Caki2 (cell line): ENCODE data around the gene ARL3. TPM values are rescaled to one million over a fixed set of nuclear protein-coding genes. Genes with fewer than 3 reads are reported as not detected.
"Not testable (repeated sequence)": the region's sequence is repeated elsewhere in the genome, so short reads cannot be mapped to it uniquely, and the experiment has no call there.

Experiments used
- DNase-seq: peaks from one replicate; pipeline ENCODE4 v3.0.0-alpha.2; 2015; ENCODE audit warnings: low read depth
- in situ Hi-C: cut with HindIII; loops from 2 replicates; pipeline ENCODE4 v1.10.0; 2016; ENCODE audit warnings: low sequenced_read_pairs, low pct_unique_long_range_greater_than_20kb, mixed read lengths
- total RNA-seq: library from RNA; depleted of rRNA; stranded (reverse); fragments of >200 nt; shearing (Covaris generic); gene quantifications from 2 replicates; pipeline ENCODE4 v1.2.3, GENCODE V29; 2014; ENCODE audit warnings: low replicate concordance

ARL3 gene
- total RNA-seq, 1 experiment from 2014 or later = 14.3 TPM

DNA sequence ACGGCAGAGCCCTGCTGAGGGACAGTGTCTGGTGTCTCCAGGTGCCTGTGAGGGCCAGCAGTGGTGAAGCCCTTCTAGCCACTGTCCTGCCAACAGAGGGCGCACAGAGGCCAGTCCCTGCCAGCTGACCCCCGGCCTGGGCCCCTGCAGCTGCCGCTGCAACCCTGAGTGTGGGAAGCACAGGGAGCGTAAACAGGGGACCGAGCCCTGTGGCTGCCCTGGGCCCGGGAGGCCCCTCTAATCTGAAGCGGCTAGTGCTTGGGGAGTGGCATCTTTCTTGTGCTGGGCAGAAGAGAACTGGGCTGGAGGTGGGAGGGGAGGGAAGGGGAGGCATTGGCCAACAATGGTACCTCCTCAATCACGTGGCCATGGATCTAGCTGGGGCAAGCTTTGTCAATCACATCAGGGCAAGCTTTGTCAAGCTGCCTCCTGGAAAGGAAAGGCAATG, 35.3 kb downstream of the ARL3 start:
- DNase-seq = peak; percentile 77
- in situ Hi-C loops = no loop called here

DNA sequence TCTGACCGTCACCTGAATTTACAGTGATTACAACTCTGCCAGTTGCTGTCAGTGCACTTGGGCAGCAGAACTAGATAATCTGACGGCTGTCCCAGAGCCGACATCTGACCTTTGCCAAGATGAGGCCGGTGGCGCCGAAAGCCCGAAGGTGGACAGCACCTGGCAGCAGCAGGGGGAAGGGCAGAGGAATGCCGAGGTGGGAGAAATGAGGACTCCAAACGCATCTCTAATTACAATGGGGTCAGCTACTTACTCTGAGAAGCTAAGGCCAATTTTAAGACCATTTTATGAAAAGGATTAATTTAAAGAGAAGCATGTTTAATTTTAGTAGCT, 36.2 kb downstream of the ARL3 start:
- no peak for DNase-seq
- in situ Hi-C loops = no loop called here

DNA sequence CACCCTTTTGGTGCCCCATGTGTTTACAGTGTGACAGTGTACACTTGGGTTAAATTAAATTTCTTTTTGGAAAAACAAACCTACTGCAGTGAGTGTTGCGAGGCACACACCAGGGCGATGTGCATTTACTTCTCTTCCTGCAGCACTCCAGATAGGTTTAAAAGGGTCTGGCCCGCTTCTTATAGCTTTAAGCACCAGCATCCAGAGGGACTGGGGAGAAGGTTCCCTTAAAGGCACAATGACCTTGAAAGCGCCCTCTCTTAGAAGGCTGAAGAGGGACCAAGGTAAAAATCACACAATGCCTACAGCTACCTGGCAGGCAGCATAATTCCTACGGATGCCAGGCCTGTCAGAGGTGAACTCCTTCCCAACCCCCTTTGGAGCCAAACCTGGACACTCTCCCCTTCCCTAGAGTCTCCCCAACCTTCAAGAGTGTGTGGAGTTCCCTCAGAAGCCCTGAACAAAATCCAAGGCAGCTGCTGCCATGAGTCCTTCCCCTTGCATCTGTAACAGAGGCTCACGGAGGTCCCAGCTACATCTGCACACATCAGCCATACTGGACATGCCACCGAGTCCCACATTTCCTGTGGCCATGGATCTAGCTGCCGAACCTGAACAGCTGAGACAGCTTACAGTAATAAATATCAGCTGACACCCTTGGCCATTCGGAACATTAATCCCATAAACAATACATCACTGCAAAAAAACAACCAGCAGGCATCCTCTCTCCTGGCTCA, 36.7 kb downstream of the ARL3 start:
- no peak for DNase-seq
- in situ Hi-C loops = no loop called here

DNA sequence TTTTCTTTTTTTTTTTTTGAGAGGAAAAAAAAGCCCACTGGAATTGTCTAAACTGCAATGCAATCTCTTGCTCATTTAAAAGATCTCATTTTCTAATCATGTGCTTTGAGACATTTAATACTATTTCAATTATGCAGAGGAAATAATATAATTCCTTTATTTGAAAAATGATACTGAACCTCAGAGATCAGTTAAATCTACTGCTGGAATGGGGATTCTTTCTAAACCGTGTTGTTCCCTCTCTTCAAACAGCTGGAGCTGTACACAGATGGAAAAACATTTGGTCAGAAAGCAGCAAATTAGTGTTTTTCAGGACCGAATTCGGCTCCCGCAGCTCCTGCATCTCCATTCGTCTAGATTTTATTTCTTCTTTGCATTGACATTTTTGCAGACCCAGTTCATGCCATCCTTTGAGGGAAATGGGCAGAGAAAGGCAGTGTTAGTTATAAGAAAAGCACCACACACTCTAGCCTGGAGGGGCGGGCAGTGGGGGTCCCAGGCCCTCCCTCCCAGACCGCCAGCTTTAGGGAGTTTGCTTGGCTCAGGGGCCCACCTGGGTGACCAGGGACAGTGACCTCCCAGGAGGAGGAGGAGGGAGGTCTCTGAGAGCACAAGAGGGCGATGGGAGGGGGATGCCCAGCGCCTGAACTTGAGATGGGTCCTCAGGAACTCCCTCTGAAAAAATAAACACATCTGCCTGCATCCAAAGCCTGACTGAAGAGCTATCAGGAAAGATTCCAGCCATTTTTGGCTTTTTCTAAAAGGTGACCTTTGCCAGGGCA, 37.5 kb downstream of the ARL3 start:
- no peak for DNase-seq
- in situ Hi-C loops = no loop called here

DNA sequence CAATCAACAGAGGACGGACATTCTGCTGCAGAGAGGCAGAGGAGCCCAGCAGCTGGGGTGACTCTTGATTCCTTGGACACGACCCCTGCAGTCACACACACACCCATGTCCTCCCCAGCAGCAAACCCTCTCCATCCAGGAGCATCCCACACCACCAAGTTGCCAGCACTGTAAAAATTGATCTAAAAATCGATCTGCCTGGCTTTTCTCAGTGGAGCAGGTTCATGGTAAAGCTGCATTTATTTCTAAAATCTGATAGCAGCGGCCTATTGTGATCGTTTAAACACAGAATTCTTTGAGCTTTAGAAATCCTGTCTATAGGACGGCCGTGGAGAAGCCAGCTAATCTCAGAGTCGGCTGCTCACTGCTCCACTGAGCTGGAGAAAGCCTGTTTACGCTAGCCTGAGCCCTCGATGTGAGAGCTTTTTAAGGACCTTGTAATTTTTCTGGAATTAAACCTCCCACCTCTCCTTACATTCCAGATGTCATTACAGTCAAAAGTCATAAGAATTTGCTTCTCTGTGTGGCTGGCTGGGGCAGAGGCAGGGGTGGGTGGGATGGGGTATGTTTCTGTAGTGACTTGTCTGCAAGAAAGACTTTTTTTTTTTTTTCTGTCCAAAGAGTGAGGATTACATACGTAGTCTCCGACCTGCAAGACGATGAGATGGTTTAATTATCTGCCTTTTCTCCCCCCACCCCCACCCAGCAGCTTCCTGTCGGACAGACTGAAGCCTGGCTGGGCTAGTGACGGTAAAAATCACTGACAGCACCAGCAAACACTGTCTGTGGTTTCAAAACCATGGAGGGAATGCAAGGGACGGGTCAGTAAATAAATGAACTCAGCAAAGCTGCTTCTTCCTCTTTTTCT, 38.3 kb downstream of the ARL3 start:
- in situ Hi-C loops = no loop called here
- DNase-seq = peak; percentile 90

DNA sequence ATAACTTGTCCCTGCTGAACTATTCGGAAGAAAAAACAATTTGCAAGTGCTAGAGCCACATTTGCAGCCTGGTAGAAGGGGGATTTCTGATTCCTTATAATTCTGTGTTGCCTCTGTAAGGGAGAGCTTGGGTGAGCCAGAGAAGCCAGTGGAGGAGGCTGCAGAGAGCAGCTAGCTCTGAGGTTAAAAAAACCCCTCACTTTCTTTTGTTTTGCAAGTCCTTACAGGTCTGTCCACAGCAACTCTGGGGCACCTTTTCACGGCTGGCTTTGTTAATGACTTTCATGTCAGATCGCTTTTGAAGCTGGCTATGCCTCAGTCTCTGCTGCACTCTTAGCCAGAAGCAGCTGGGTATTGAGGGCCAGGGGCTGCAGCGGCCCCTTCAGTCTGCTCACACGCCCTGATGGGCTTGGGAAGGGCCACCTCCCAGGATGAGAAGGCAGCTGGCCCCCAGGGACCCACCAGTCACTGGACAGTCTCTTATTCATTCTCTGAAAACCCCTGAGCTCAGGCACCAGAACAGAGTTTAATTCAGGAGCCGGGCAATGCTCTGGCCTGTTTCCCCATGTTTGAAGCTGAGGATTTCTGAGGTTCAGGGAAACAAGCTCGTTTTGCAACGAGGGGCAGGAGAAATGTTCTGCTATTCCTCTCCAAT, 39.1 kb downstream of the ARL3 start:
- no peak for DNase-seq
- in situ Hi-C loops = no loop called here

DNA sequence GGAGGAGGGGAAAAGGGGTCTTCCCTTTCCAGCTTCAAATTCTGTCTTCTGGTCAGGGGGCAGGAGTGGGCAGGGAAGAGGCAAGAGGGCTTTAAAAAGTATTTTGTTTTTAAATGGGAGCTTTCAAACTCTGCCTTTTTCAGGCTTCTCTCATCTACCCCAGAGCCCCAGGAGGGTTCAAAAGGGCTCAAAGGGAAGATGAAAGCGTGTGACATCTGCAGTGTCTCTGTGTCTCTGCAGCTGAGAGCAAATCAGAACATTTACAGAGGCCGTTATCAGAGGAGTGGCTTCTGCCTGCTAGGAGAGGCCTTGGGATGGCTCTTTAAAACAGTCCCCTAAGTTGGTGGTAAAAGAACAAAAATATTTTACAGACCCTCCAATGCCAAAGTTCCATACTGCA, 39.6 kb downstream of the ARL3 start:
- in situ Hi-C loops = no loop called here
- no peak for DNase-seq

DNA sequence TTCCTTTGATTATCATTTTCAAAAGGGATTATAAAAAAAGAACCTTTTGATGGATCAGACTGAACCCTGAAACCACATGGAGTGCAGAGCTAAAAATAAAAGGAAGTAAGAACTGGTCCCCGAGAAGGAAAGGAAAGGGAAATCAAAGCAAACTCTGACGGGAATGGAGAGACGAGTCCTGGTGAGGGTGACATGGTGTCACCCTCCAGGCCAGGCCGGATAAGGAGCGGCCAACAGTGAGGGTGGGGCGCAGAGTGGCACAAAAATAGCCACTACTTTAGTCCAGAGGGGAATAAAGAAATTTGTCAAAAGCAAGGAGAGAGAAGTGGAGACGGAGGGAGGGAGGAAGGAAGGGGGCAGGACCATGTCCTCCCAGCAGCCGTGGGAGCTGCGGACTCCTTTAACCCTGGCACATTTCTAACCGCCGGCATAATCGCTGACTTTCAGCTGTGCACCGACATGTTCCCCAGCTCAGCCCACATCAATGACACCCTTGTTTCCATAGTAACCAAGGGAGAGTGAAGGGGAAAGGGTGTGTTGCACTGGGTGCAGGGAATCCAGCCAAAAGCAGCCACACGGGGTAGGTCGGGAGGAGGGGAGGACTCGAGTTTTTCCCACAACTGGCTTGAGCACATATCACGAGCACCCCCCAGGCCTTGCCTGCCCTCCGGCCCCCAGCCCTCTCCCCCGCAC, 40.2 kb downstream of the ARL3 start:
- DNase-seq = no peak
- in situ Hi-C loops = no loop called here

DNA sequence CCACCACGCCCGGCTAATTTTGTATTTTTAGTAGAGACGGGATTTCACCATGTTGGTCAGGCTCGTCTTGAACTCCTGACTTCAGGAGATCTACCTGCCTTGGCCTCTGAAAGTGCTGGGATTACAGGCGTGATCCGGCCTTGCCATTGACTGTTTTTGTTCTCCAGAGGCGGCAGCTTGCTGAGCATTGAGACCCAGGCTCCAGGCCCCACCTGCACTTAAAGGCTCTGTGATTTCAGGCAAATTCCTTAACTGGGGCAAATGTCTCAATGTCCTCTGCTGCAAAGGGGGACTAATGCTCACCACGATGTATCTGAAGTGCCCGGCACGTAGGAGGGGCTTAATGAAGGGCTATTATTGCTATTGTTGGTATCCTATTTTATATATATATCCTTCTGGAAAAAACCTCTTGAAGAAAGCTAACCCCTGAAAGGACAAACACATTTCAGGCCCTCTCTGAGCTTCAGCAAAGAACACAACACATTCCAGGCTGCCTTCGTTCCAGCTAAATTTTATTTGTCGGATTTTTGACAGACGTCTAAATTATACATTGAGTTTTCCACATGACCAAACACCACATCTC, 40.9 kb downstream of the ARL3 start:
- DNase-seq = no peak
- in situ Hi-C loops = no loop called here

DNA sequence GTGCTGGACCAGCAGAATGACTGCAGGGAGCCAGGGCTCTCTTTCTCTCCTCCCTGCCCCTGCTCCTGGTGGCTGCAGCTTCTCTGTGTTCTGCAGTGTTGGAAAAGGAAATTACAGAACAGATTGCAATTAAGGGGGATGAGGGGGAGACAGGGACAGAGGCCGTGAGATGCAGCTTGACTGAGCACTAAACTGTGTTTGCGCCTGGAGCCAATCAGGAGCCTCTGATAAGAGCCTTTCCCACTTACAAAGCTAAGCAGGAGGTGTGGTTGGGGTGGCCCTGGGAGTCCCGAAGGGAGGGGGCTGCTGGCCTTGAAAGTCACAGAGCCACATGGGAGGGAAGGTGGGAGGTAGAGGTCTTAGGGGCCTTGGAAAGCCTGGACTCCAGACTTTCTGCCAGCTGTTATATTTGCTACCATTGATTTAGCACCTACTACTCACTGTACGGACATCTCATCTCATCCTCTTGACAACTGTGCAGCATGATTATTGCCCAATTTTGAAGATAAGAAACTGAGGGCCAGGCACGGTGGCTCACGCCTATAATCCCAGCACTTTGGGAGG, 43.2 kb downstream of the ARL3 start:
- in situ Hi-C loops = no loop called here
- no peak for DNase-seq

DNA sequence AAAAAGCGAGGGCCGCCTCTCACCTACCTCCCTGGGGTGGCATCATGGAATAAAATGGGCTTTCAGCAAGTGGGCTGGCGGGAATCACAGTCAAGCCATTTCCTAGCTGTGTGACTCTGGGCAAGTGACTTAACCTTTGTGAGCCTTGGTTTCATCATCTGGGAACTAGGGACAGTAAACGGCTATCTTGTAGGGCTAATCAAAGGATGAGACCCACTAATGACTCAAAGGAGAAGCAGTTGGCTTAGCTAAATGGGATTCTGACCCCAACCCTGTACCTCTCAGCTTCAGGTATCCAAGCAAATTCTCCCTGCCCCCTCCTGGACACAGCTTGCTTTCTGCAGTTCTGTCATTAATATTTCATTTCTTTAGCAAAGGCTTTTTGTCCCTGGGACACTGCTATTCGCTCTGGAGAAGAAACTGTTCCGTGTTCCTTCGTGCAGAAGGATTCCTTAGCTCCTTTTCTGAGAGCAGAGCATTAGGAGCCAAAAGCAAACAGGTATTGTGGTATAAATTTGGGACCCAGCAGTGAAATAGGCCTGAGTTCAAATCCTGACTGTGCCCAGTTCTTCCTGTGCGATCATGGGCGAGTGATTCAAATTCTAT, 44.0 kb downstream of the ARL3 start:
- in situ Hi-C loops = no loop called here
- no peak for DNase-seq

DNA sequence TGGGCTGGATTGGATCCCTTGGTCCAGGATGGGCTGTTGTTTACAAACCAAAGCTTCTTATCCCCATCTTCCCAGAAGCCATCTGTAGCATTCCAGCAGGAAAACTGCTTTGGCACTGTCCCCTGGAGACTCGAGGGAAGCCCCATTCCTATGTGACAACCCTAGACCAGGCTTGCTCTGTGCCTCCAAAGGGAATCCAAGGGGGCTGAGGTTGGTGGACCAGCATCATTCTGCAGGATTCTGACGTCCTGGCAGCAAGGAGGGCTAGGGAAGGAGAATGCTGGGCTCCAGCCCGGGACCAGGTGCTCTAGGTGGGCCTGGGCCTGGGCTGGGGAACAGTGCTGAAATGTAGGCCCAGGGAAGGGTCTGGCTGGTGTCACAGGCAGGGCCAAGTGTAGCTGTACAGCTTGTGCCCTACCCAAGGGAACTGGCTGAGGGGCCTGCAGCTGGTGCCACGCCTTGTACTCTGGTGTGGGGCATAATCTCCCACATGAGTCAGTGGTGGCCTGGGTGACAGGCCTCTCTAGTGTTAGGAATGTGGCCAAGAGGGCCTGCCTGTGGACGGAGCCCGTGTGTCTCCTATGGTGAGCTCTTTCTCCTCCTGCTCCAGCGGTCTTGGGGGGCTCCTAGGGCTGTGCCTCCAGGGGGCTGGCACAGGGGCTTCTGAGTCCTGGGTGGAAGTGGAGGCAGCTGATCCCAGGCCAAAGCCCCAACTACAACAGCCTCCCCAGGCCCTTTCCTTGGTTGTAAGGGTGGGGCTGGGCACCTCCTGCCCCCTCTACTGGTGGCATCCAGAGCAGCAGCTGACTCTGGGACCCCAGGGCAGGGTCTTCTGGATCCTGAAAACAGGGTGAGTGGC, 44.8 kb downstream of the ARL3 start:
- DNase-seq = peak; percentile 60
- in situ Hi-C loops = no loop called here

DNA sequence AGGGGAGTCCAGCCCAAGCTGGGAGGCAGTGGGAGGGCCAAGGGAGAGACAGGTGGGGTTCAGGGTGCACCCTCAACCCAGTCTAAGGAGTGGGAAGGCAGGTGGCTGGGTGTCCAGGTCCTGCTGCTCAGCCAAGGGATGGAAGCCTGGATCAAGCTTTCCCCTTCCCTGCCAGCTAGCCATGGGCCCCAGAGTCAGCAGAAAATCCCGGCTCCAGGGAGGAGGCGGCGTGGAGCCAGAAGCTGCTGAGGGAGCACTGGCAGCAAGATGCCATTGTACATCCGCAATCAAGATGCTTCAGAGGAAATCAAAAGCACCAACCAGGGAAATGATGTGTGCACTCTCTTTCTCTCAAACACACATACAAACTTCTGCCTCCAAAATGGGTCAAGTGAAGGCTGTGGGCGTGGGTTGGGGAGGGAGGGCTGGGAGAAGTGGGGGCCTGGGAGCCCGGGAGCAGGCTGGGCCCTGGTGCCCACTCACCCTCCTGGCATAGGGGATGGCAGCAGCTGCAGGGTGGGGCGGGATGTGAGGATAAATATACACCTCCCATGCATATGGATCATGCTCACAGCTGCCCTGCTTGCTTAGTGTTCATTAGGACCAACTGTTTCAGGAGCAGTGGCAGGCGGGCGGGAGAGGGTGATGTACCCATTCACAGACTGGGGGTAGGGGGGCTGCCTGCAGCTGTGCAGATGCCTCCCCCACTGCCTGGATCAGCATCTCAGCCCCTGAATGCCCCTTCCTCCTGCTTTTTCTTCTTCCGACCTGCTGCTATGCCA, 45.7 kb downstream of the ARL3 start:
- no peak for DNase-seq
- in situ Hi-C loops = no loop called here

DNA sequence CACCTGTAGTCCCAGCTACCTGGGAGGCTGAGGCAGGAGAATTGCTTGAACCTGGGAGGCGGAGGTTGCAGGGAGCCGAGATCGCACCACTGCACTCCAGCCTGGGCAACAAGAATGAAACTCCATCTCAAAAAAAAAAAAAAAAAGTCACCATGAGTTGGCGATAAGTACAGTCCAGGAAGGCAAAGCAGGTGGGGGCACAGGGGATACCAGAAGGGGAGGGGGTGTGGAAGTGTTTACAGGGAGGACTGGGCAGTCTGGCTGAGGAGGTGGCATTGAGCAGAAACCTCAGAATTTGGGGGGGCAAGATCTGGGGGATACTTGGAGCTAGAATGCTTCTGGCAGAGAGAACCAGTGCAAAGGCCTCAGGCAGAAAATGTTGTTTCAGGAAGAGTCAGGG, 46.8 kb downstream of the ARL3 start:
- DNase-seq = peak; percentile 54
- in situ Hi-C loops = not testable (repeated sequence)

DNA sequence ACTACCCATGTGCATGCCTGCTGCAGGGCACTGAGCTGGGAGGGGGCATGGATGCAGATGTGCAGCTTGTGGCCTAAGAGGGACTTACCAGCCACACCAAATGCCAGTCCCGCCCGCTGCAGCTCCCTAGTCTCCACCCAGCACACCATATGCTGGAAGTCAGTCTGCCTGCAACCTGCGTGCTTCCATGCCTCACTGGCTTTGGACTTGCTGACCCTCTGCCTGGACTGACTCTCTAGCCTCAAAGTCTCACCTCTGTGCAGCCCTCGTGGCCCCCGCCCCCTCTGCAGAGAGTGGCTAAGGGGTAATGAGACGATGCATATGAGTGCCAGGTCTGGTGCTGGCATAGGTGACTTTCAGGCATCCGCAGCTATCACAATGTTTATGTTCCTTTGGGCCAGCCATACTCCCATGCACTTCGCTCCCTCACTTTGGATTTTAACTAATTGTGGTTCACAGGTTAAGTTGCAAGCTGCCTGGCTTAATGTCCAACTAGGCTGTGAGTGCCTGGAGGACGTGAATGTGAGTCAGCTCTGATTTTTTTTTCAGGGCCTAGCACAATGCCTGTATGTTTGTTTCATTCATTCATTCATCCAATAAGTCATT, 48.2 kb downstream of the ARL3 start:
- peak; percentile 99 for DNase-seq
- in situ Hi-C loops = no loop called here
